NCI-H2081 (cell line): Measurements from ENCODE around the gene CCDC146.
"Not testable (repeated sequence)": the region's sequence is repeated elsewhere in the genome, so short reads cannot be mapped to it uniquely, and the experiment has no call there.

Experiments used
- DNase-seq, 2 experiments: peaks; one replicate each; lab custom pipeline; 2025; lab: John Stamatoyannopoulos, UW

CCDC146 gene

DNA sequence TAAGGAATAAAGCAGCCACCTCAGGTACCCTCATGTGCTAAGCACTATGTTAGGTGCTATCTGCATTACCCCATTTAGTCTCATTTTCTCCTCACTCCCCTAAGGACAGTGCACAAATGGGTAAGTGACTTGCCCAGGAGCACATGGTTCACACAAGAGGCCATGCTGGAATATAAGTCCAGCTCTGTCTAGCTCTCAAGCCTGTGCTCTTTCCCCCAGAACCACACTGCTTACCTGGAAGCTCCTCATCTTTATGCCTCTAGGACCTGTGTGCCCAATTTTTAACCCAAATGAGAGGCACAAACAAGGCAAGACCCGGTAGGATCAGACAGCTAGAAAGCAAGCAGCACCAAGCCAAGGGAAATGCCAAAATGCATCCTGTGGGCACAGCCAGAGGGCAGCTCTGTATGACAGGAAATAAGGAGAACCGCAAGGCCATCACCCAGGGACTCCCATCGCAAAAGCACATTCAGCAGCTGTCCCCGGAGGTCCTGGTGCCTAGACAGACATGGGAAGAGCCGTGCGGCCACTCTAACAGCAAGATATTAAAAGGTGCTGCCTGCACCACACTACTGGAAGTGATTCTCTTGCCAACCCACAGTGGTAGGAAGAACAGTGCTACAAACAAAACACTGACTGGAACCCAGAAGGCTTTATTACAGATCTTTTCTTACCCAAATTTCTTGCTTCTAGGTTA lies 205.7 kb downstream of the CCDC146 start:
- peak in 1 of 2 experiments; percentile 38 for DNase-seq

DNA sequence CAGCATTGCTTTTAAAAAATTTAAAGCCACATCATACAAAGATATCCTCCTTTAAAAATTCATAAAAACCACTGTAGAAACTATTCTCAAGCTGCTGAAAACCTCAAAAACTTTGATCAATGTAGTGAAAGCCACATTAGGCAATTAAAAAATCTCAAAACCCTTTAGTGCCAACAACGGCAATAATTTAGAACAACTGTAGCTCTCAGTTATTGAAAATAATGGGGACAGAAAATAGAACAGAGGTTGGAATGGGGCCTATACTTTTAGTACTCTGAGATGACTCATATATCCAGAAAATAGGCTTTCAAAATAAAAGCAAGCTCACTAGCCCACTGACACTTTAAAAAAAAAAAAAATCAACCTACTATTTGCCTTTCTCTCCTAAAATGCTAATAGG lies 206.3 kb downstream of the CCDC146 start:
- no peak for DNase-seq

DNA sequence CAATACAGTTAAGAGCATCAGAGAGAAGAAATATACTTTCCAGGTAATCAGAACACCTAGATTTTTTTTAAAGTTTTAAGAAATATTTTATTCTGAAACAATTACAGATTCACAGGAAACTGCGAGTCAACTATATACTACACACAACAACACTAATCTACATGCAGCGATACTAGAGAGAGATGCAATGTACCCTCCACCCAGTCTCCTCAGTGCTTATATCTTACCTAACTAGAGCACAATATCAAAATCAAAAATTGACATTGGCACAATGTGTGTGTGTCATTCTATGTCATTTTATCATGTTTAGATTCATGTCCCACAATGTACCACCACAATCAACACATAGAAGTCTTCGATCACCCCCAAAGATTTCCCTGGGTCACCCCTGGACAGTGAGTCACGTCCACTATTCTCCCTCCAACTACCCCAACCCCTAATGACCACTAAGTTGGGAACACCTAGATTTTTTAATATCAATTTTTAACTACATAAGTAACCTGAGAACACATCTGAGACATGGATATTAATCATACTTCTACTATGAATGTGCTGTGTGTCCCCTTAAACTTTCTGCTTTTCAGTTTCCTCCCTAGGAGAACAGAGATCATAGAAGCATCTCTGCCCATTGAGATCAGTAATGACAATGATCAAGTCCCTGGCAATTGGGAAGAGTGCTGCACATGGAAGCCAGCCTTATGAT lies 207.2 kb downstream of the CCDC146 start:
- no peak for DNase-seq

DNA sequence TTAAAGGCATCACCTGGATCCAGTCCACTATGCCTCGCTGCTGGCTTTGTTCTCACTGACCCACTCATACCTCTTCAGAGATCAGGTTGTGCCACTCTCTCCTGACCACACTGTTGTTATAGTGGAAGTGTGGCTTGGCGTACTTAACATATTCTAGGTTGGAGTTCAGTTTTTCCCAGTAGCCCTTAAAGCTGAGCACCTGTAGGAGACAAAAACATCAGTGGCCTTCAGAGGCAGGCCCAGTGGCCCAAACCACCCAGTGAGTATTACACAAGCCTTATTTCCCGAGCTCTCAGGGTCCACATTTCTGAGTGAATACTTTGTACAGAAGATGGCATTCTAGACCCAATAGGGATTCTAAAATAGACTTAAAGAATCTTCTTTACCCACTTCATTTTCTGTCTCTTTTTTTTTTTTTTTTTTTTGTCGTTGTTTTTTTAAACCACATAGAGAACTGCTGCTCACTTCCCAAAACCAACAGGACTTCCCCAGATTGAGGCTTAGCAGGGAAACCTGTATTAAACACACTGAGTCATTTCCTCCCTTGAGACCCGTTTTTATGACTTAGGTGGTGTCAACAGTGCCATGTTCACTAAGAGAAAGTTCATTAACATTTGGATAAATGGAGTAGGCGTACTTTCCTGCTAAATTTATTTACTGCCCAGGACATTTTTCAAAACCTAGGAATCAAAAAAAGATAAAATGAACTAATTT lies 207.9 kb downstream of the CCDC146 start:
- peak; percentile 9 to 41 for DNase-seq

DNA sequence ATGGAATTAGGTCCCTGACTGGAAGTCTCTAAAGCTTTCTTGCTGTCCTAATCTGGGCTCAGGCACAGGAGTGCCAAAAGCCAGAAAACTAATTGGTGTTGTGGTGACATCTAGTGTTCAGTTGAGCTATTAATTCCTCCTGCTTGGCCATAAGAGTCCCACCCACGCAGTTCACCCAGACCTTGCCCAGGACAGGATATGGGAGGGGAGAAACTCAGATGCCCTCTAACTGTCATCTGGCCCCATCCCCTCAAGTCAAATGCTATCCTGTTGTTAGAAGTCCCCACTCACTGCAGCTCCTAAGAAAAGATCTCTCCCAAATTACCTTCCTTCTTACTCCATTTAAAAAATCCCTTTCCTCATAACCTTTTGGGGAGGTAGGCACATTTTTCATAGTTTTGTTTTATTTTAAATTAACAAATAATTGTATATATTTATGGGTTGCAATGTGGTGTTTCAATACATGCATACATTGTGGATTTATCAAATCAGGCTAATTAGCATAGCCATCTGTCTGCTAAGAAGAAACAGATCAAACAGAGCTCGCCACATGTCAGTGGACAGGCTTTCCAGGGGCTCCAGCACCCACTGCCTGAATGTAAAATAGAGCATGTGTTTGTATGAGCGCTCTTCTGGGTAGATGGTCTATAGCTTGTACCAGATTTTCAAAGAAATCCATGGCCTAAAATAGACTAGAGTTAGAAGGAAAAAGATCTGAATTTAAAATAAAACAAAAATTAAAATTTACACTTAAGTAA lies 209.7 kb downstream of the CCDC146 start:
- peak; percentile 59 to 90 for DNase-seq

DNA sequence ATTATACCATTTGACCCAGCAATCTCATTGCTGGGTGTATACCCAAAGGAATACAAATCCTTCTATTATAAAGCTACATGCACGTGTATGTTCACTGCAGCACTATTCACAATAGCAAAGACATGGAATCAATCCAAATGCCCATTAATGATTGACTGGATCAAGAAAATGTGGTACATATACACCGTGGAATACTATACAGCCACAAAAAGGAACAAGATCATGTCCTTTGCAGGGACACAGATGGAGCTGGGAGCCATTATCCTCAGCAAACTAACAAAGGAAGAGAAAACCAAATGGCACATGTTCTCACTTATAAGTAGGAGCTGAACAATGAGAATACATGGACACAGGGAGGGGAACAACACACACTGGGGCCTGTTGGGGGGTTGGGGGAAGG lies 211.6 kb downstream of the CCDC146 start:
- DNase-seq: not testable (repeated sequence)

DNA sequence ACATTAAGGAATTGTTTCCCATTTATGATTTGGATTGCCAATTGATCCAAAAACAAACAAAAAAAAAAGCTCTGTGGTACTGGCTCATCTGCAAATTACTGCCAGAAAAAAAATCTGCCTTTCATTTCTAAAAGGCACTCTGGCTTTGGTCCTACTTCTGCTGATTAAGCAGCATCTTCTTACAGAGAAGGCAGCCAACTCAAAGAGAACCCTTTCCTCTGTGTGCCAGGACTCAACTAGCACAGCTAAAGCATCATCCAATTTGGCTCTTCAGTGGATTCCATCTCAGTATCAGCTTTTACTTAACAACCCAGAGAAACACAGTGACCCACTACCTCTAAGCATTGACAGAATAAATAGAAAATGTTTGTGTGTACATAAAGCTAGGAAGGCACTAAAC lies 213.2 kb downstream of the CCDC146 start:
- DNase-seq: no peak

DNA sequence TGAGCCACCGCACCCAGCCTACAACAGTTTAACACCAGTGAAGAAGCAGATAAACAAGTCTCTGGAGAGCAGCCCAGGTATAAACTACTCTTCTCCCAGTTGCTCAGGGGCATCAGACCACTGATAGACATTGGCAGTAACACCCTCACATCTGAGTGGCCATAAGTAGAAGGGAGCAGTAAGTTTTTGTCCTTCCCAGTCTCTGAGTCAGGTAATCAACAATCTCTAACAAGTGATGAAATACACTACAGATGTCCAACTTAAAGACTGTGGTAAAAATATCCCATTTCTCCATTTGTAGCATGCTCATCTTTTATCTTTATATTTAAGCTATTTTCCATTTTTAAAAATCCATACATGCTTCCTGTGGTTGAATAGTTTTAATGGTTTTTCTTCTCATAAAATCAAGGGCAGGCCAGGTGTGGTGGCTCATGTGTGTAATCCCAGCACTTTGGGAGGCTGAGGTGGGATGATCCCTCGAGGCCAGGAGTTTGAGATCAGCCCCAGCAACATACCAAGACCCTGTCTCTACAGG lies 215.1 kb downstream of the CCDC146 start:
- DNase-seq: no peak

DNA sequence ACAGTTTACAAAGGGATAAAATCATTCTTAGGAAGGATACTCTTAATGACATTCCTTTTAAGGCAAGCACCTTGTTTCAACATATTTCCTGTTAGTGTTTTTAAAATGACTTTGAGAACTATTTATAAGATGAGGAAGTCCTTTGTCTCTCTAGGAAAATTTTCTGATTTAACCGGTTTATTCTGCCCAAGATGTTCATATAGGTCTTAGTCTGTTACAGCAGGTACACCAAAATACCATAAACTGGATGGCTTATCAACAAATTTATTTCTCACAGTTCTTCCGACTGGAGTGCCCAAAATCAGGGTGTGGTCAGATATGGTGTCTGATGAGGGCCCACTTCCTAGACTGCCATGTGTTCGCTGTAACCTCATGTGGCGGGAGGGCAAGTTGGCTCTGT lies 215.8 kb downstream of the CCDC146 start:
- DNase-seq: no peak

DNA sequence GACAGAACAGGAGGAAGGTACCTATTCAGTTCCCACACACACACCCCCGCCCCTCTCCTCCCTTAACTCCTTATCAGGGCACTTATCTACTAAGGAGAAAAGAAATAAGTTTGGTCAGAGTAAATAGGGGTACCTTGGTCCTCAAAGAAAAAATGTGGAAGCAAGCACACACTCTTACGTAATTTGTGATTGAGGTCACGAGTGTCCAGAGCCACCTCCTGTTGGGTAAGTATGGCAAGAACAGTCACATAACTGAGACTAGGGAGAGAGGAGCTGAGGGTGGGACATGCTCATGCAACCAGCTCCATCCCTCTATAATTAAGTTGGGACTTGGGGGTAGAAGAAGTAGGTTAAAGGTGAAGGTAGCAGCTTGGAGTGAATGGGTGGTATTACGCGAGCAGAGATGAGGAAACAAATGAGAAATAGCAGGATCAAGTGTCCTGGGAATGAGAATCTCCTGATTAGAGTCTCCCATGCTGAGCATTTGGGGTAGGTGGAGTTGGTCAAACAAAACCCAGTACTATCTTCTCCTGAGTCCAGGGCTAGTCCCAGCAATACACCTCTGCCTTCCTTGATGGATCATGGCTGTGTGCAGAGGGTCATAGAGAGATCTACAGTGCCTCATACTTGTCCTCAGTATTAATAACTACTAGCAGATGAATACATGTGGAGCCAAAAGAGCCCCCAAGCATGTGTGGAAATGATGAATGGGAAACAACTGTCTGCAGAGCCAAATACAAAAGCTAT lies 216.6 kb downstream of the CCDC146 start:
- no peak for DNase-seq

DNA sequence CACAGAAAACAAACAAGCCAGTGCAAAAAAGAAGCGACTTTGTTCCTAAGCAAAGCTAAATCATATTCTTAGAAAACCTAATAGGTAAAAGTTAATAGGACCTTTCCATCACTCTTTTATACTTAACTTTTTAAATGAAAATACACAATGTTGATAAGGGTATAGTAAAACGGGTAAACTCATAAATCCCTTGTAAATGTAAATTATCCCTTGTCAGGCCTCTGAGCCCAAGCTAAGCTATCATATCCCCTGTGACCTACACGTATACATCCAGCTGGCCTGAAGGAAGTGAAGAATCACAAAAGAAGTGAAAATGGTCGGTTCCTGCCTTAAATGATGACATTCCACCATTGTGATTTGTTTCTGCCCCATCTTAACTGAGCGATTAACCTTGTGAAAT lies 217.3 kb downstream of the CCDC146 start:
- no peak for DNase-seq
